ENCODE results near the gene MGME1.

MGME1 gene

DNA sequence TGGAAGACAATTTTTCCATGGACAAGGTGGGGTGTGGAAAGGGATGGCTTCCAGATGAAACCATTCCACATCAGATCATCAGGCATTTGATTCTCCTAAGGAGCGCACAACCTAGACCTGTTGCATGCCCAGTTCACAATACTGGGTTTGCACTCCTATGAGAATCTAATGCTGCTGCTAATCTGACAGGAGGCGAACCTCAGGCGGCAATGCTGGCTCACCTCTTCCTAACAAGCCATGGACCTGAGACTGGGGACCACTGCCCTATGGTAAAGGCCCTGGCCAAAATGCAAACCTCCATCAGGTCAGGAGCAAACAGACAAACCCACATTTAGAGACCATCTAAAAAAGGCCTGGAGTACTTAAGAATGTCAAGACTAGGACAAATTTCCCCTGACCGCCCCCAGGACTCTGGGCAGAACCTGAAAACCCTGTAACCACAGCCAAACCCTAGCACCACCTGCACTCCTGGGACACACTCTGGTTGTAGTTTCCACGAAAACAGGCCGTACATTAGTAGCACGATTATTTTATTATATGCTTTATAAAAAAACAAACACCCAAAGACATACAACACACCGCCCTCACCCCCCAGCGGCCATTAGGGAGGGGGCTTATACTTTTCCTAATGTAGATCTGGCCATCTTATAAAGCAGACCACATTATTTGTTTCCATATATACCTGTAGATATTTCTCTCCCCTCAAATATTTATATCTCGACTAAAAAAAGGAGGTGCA lies 27.6 kb upstream of the MGME1 start:
- H3K36me3 ChIP-seq (ENCODE audit: control insufficient read depth in 4 of 4, insufficient read depth in 4 of 4, low read length in 3 of 4): peaks cover 12 to 57% (median 40%) of the 10 kb centered on the region in 4 experiments
- POLR2A ChIA-PET: no interaction called here
- no peak overlapping the region for H3K4me3 ChIP-seq (ENCODE audit: control insufficient read depth in 1 of 7, extremely low read depth in 1 of 7, insufficient read depth in 4 of 7, low read depth in 2 of 7, low read length in 6 of 7)
- no peaks in the 10 kb centered on the region for H3K27me3 ChIP-seq (replicated peaks in 2 of 5; ENCODE audit: control insufficient read depth in 4 of 5, insufficient read depth in 5 of 5, low read length in 4 of 5)
- CTCF ChIA-PET: interaction anchor here (0.8 to 8.2 kb wide), 3 partner anchors 13 to 261 kb away, joined by 3 to 108 read pairs (median 4); no protein-coding TSS in a partner anchor
- WGBS (ENCODE audit: insufficient coverage): 90% methylated on average over 4 of the region's 10 CpGs
- H3K27ac ChIP-seq (ENCODE audit: insufficient read depth in 1 of 2, low read depth in 1 of 2, low read length in 2 of 2, poor library complexity in 1 of 2, severe bottlenecking in 2 of 2): no peak overlapping the region
- H3K4me1 ChIP-seq (ENCODE audit: control extremely low read depth in 1 of 4, control insufficient read depth in 4 of 4, insufficient read depth in 4 of 4, low read length in 3 of 4): peaks cover 0 to 17% (median 14%) of the 10 kb centered on the region in 4 experiments
- no peaks in the 10 kb centered on the region for H3K9me3 ChIP-seq (ENCODE audit: control extremely low read depth in 1 of 5, control insufficient read depth in 4 of 5, insufficient read depth in 2 of 5, low read depth in 1 of 5, low read length in 4 of 5)
- DNase-seq: no peak

DNA sequence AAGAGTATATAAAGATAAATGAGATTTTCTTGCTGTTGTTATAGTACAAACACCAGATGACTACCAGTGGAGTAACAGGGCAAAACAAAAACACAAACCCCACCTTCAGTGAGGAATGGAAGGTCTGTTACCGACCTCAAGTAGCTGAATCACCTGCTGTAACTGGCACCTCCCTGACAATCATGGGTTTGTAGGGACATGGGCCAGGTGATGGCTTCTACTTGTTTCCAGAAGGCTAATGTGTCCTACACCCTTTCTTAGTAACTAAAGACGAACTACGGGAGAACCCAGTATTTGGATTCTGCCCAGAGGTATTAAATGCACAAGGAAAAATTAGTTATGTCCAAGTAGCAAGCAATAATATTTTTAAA lies 27.0 kb upstream of the MGME1 start:
- POLR2A ChIA-PET: no interaction called here
- H3K4me3 ChIP-seq (ENCODE audit: control insufficient read depth in 1 of 7, extremely low read depth in 1 of 7, insufficient read depth in 4 of 7, low read depth in 2 of 7, low read length in 6 of 7): no peak overlapping the region
- no peak for DNase-seq
- no peak overlapping the region for H3K27ac ChIP-seq (ENCODE audit: insufficient read depth in 1 of 2, low read depth in 1 of 2, low read length in 2 of 2, poor library complexity in 1 of 2, severe bottlenecking in 2 of 2)
- H3K27me3 ChIP-seq (replicated peaks in 2 of 5; ENCODE audit: control insufficient read depth in 4 of 5, insufficient read depth in 5 of 5, low read length in 4 of 5): no peaks in the 10 kb centered on the region
- H3K36me3 ChIP-seq (ENCODE audit: control insufficient read depth in 4 of 4, insufficient read depth in 4 of 4, low read length in 3 of 4): peaks cover 15 to 62% (median 45%) of the 10 kb centered on the region in 4 experiments
- H3K9me3 ChIP-seq (ENCODE audit: control extremely low read depth in 1 of 5, control insufficient read depth in 4 of 5, insufficient read depth in 2 of 5, low read depth in 1 of 5, low read length in 4 of 5): no peaks in the 10 kb centered on the region
- peaks cover 0 to 17% (median 14%) of the 10 kb centered on the region in 4 experiments for H3K4me1 ChIP-seq (ENCODE audit: control extremely low read depth in 1 of 4, control insufficient read depth in 4 of 4, insufficient read depth in 4 of 4, low read length in 3 of 4)
- CTCF ChIA-PET: interaction anchor here (1.1 to 1.3 kb wide), 3 partner anchors 10 to 44 kb away, joined by 3 to 4 read pairs (median 4); no protein-coding TSS in a partner anchor
- WGBS (ENCODE audit: insufficient coverage): 86% methylated on average over 1 of the region's 3 CpGs

DNA sequence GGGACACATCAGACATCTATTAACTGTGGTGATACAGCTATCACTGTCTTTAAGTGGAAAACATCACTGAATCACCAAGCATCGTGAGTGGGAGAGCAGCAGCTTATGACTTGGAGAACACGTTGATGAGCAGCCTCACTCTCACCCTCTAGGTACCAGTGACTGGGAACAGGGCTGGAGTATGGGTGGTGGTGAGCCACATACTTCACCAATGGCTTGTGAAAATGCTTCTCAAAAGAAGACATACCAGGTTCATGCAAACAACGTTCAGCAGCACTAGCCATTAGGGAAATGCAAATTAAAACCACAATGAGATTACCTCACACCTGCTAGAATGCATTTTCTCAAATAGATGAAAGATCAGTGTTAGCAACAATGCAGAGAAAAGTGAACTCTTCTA lies 25.5 kb upstream of the MGME1 start:
- Histone ChIP-seq H3K27ac (ENCODE audit: insufficient read depth in 1 of 2, low read depth in 1 of 2, low read length in 2 of 2, poor library complexity in 1 of 2, severe bottlenecking in 2 of 2) (no peak overlapping the region), H3K27me3 (replicated peaks in 2 of 5; ENCODE audit: control insufficient read depth in 4 of 5, insufficient read depth in 5 of 5, low read length in 4 of 5) (no peaks in the 10 kb centered on the region), H3K4me1 (ENCODE audit: control extremely low read depth in 1 of 4, control insufficient read depth in 4 of 4, insufficient read depth in 4 of 4, low read length in 3 of 4) (peaks cover 0 to 17% (median 14%) of the 10 kb centered on the region in 4 experiments), H3K4me3 (ENCODE audit: control insufficient read depth in 1 of 7, extremely low read depth in 1 of 7, insufficient read depth in 4 of 7, low read depth in 2 of 7, low read length in 6 of 7) (no peak overlapping the region), H3K36me3 (ENCODE audit: control insufficient read depth in 4 of 4, insufficient read depth in 4 of 4, low read length in 3 of 4) (peaks cover 24 to 77% (median 58%) of the 10 kb centered on the region in 4 experiments), H3K9me3 (ENCODE audit: control extremely low read depth in 1 of 5, control insufficient read depth in 4 of 5, insufficient read depth in 2 of 5, low read depth in 1 of 5, low read length in 4 of 5) (no peaks in the 10 kb centered on the region)
- POLR2A ChIA-PET: no interaction called here
- no peak for DNase-seq
- CTCF ChIA-PET: no interaction called here
- 100% methylated on average over 2 of the region's 3 CpGs for WGBS (ENCODE audit: insufficient coverage)

DNA sequence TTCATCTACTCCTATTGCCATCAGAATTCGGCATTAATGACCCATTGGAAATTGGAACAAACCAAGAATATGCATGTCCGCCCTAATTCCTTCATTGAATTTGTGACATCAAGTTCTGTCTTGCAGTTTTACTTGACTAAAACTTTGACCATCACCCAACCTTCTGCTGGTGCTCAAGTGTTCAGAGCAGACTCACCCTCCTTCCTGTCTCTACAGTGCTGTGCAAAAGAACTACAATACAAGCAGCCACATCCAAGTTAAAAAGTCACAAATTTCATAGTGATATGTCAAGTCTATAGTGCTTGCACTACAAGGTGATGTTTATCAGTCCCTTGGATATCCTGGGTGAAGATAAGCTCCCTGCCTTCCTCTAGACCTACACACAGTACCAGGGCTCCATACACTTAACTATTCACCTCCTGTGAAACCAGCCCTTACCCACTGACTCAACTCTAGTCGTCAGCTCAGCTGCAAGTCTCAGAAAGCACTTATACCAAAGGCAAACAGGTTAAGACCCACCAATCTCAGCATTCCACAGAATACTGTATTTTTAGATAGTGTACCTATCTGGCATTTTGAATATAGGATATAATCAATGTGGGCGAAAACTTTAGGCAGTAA lies 23.9 kb upstream of the MGME1 start:
- no peaks in the 10 kb centered on the region for H3K27me3 ChIP-seq (replicated peaks in 2 of 5; ENCODE audit: control insufficient read depth in 4 of 5, insufficient read depth in 5 of 5, low read length in 4 of 5)
- no peaks in the 10 kb centered on the region for H3K9me3 ChIP-seq (ENCODE audit: control extremely low read depth in 1 of 5, control insufficient read depth in 4 of 5, insufficient read depth in 2 of 5, low read depth in 1 of 5, low read length in 4 of 5)
- H3K4me3 ChIP-seq (ENCODE audit: control insufficient read depth in 1 of 7, extremely low read depth in 1 of 7, insufficient read depth in 4 of 7, low read depth in 2 of 7, low read length in 6 of 7): no peak overlapping the region
- no peak for DNase-seq
- H3K4me1 ChIP-seq (ENCODE audit: control extremely low read depth in 1 of 4, control insufficient read depth in 4 of 4, insufficient read depth in 4 of 4, low read length in 3 of 4): peaks cover 0 to 2% (median under 1%) of the 10 kb centered on the region in 4 experiments
- POLR2A ChIA-PET: interaction anchor here (1.1 kb wide), 1 partner anchor 13 kb away, joined by 3 read pairs; no protein-coding TSS in a partner anchor
- H3K36me3 ChIP-seq (ENCODE audit: control insufficient read depth in 4 of 4, insufficient read depth in 4 of 4, low read length in 3 of 4): peaks cover 35 to 94% (median 74%) of the 10 kb centered on the region in 4 experiments
- 94% methylated on average over 2 of the region's 4 CpGs for WGBS (ENCODE audit: insufficient coverage)
- CTCF ChIA-PET: interaction anchor here (0.6 to 1.1 kb wide), 3 partner anchors 9 to 265 kb away, joined by 3 to 4 read pairs (median 3); no protein-coding TSS in a partner anchor
- no peak overlapping the region for H3K27ac ChIP-seq (ENCODE audit: insufficient read depth in 1 of 2, low read depth in 1 of 2, low read length in 2 of 2, poor library complexity in 1 of 2, severe bottlenecking in 2 of 2)

DNA sequence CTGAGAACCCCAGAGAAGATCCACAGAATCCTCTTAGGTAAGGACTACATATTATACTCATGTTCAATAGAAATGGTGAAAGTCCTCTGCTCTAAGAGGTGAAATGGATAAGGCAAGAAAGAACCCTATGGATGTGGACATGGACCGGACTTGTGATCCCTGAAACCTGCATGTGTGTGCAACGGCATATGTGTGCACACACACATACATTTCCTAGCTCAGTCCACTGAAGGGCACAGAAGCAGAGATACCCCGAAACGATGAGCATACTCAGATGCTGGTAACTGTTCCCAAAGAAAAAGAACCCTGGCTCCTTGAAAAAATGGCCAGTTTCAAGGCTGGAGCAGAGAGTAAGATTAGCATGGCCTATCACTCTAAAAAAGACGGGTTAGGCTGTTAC lies 22.8 kb upstream of the MGME1 start:
- H3K9me3 ChIP-seq (ENCODE audit: control extremely low read depth in 1 of 5, control insufficient read depth in 4 of 5, insufficient read depth in 2 of 5, low read depth in 1 of 5, low read length in 4 of 5): no peaks in the 10 kb centered on the region
- no peak for DNase-seq
- H3K4me1 ChIP-seq (ENCODE audit: control extremely low read depth in 1 of 4, control insufficient read depth in 4 of 4, insufficient read depth in 4 of 4, low read length in 3 of 4): no peaks in the 10 kb centered on the region
- no peak overlapping the region for H3K4me3 ChIP-seq (ENCODE audit: control insufficient read depth in 1 of 7, extremely low read depth in 1 of 7, insufficient read depth in 4 of 7, low read depth in 2 of 7, low read length in 6 of 7)
- no peaks in the 10 kb centered on the region for H3K27me3 ChIP-seq (replicated peaks in 2 of 5; ENCODE audit: control insufficient read depth in 4 of 5, insufficient read depth in 5 of 5, low read length in 4 of 5)
- peaks cover 44 to 97% (median 80%) of the 10 kb centered on the region in 4 experiments for H3K36me3 ChIP-seq (ENCODE audit: control insufficient read depth in 4 of 4, insufficient read depth in 4 of 4, low read length in 3 of 4)
- POLR2A ChIA-PET: interaction anchor here (1.1 kb wide), 1 partner anchor 12 kb away, joined by 3 read pairs; no protein-coding TSS in a partner anchor
- H3K27ac ChIP-seq (ENCODE audit: insufficient read depth in 1 of 2, low read depth in 1 of 2, low read length in 2 of 2, poor library complexity in 1 of 2, severe bottlenecking in 2 of 2): no peak overlapping the region
- CTCF ChIA-PET: interaction anchor here (1.0 to 1.1 kb wide), 3 partner anchors 10 to 266 kb away, joined by 3 to 5 read pairs (median 4); no protein-coding TSS in a partner anchor
- no CpG with 5 or more reads among the region's 5 CpGs for WGBS (ENCODE audit: insufficient coverage)

DNA sequence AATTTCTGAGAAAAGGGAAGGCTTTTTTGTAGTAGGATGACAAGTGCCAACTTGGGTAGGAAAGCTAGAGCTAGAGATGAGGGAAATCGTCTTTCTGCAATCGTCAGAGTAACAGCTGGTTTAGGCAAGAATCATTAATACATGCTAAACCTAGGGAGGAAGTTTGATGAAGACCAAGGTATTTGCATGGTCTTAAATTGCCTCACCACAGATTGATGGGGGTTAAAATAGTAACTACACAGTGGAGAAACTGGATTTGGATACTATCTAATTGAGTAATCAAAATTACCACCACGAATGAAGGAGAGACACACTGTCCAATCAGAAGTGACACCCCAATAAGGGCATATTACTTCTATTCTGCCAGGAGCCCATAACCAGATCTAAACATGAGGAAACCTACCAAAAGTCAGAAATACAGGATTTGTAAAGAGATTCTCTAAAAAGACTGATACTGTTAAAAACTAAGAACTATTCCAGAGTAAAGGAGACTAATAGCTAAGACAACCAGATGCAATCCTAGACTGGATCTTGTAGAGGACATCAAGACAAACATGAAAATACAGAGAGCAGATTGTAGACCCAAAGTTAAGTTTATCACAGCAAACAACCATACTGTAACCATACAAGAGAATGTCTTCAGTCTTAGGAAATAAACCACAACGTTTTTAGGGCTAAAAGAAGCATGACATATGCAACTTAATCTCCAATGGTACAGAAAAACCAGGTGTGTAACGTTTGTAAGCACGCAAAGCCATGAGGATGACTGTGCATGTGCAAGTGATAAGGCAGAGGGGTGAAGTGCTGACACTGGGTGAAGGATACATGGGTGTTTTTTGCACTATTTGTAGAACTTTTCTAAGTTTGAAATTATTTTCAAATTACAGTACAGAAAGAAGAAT lies 22.0 kb upstream of the MGME1 start:
- Histone ChIP-seq H3K36me3 (ENCODE audit: control insufficient read depth in 4 of 4, insufficient read depth in 4 of 4, low read length in 3 of 4) (peaks cover 48 to 98% (median 83%) of the 10 kb centered on the region in 4 experiments), H3K4me3 (ENCODE audit: control insufficient read depth in 1 of 7, extremely low read depth in 1 of 7, insufficient read depth in 4 of 7, low read depth in 2 of 7, low read length in 6 of 7) (no peak overlapping the region), H3K27ac (ENCODE audit: insufficient read depth in 1 of 2, low read depth in 1 of 2, low read length in 2 of 2, poor library complexity in 1 of 2, severe bottlenecking in 2 of 2) (no peak overlapping the region), H3K4me1 (ENCODE audit: control extremely low read depth in 1 of 4, control insufficient read depth in 4 of 4, insufficient read depth in 4 of 4, low read length in 3 of 4) (no peaks in the 10 kb centered on the region), H3K9me3 (ENCODE audit: control extremely low read depth in 1 of 5, control insufficient read depth in 4 of 5, insufficient read depth in 2 of 5, low read depth in 1 of 5, low read length in 4 of 5) (no peaks in the 10 kb centered on the region), H3K27me3 (replicated peaks in 2 of 5; ENCODE audit: control insufficient read depth in 4 of 5, insufficient read depth in 5 of 5, low read length in 4 of 5) (no peaks in the 10 kb centered on the region)
- ChIA-PET POLR2A (no interaction called here), CTCF (interaction anchor here (1.0 to 14.2 kb wide), 3 partner anchors 9 to 16 kb away, joined by 3 to 108 read pairs (median 5); no protein-coding TSS in a partner anchor)
- DNase-seq: no peak
- 59% methylated on average over 3 of the region's 6 CpGs for WGBS (ENCODE audit: insufficient coverage)

Measured in common myeloid progenitor, CD34-positive (primary cell).